Stimulated activated CD8-positive, alpha-beta memory T cell treated with anti-CD3 and anti-CD28 coated beads, Interleukin-15, amount 100 ng/mL, for 1 hour (primary cell): ENCODE measurements around the gene PLAC1.

Source experiments
- DNase-seq: peaks from one replicate; pipeline ENCODE4 v3.0.0-alpha.2; 2020; ENCODE audit warnings: low read depth

The PLAC1 gene

GRCh38 chrX:134631426-134632346, 26.6 kb downstream of the PLAC1 start:
- no peak for DNase-seq

GRCh38 chrX:134628663-134629062, 29.6 kb downstream of the PLAC1 start:
- DNase-seq, result no peak

- no peak for DNase-seq
These were observed 31.8 kb downstream of the PLAC1 start for GRCh38 chrX:134626434-134626833.

- DNase-seq, result no peak
These were observed 33.0 kb downstream of the PLAC1 start for GRCh38 chrX:134625315-134625718.

- DNase-seq, result no peak
These were observed 34.2 kb downstream of the PLAC1 start for GRCh38 chrX:134624046-134624430.

- DNase-seq, result no peak
These were observed 34.8 kb downstream of the PLAC1 start for GRCh38 chrX:134623293-134624045.

GRCh38 chrX:134622813-134623185, 35.5 kb downstream of the PLAC1 start:
- no peak for DNase-seq

GRCh38 chrX:134622056-134622812, 36.0 kb downstream of the PLAC1 start:
- DNase-seq, result no peak

- DNase-seq, result no peak
These were observed 38.4 kb downstream of the PLAC1 start for GRCh38 chrX:134619838-134620237.

- DNase-seq, result no peak
These were observed 44.9 kb downstream of the PLAC1 start for GRCh38 chrX:134613396-134613795.

GRCh38 chrX:134608153-134608552, 50.1 kb downstream of the PLAC1 start:
- no peak for DNase-seq

- DNase-seq, result no peak
These were observed 50.7 kb downstream of the PLAC1 start for GRCh38 chrX:134607523-134607922.

- DNase-seq, result no peak
These were observed 53.5 kb downstream of the PLAC1 start for GRCh38 chrX:134604701-134605311.

GRCh38 chrX:134603806-134604700, 54.2 kb downstream of the PLAC1 start:
- no peak for DNase-seq

GRCh38 chrX:134602410-134602809, 55.9 kb downstream of the PLAC1 start:
- no peak for DNase-seq

- no peak for DNase-seq
These were observed 57.0 kb downstream of the PLAC1 start for GRCh38 chrX:134601240-134601765.

- no peak for DNase-seq
These were observed 57.6 kb downstream of the PLAC1 start for GRCh38 chrX:134600714-134601113.

- no peak for DNase-seq
These were observed 58.9 kb downstream of the PLAC1 start for GRCh38 chrX:134599184-134599914.

GRCh38 chrX:134592303-134592702, 66.0 kb downstream of the PLAC1 start:
- DNase-seq, result no peak

GRCh38 chrX:134591502-134591901, 66.8 kb downstream of the PLAC1 start:
- DNase-seq, result no peak
